Mucosa of stomach (tissue), 1 donor: ENCODE results near the gene PLG.
"Not testable (repeated sequence)": the region's sequence is repeated elsewhere in the genome, so short reads cannot be mapped to it uniquely, and the experiment has no call there.

Experiments
- H3K27me3 ChIP-seq: one replicate; pipeline ENCODE4 v1.7.0; 2013; ENCODE audit warnings: mild to moderate bottlenecking, low read length; ENCODE audit not compliant: control insufficient read depth, insufficient read depth
- H3K36me3 ChIP-seq: one replicate; pipeline ENCODE4 v1.7.0; 2013; ENCODE audit warnings: low read length; ENCODE audit not compliant: control insufficient read depth, insufficient read depth
- H3K4me1 ChIP-seq: one replicate; pipeline ENCODE4 v1.7.0; 2013; ENCODE audit warnings: mild to moderate bottlenecking, low read length; ENCODE audit not compliant: control insufficient read depth, insufficient read depth
- H3K4me3 ChIP-seq: one replicate; pipeline ENCODE4 v1.7.0; 2013; ENCODE audit warnings: low read length
- H3K9ac ChIP-seq: one replicate; pipeline ENCODE4 v1.7.0; 2013; ENCODE audit warnings: mild to moderate bottlenecking, low read length, moderate library complexity
- H3K9me3 ChIP-seq: one replicate; pipeline ENCODE4 v1.7.0; 2013; ENCODE audit warnings: mild to moderate bottlenecking, low read length, moderate library complexity; ENCODE audit not compliant: control insufficient read depth
- donor health status: Pancreatic carcinoma.

Gene PLG

GRCh38 chr6:160685101-160685761 is 16.8 kb upstream of the PLG start:
- not testable (repeated sequence) for H3K36me3 ChIP-seq, H3K27me3 ChIP-seq, H3K9ac ChIP-seq, H3K4me3 ChIP-seq, H3K9me3 ChIP-seq, H3K4me1 ChIP-seq

GRCh38 chr6:160685762-160686450 is 16.1 kb upstream of the PLG start:
- no peaks in the 10 kb centered on the region for H3K36me3 ChIP-seq
- H3K9ac ChIP-seq: no peak overlapping the region
- H3K4me3 ChIP-seq: no peak overlapping the region
- no peaks in the 10 kb centered on the region for H3K27me3 ChIP-seq
- H3K4me1 ChIP-seq: no peaks in the 10 kb centered on the region
- H3K9me3 ChIP-seq: no peaks in the 10 kb centered on the region

- Histone ChIP-seq H3K9me3 (no peaks in the 10 kb centered on the region), H3K4me3 (no peak overlapping the region), H3K36me3 (no peaks in the 10 kb centered on the region), H3K4me1 (no peaks in the 10 kb centered on the region), H3K9ac (no peak overlapping the region), H3K27me3 (no peaks in the 10 kb centered on the region)
Measured at GRCh38 chr6:160690458-160690857, 11.6 kb upstream of the PLG start.

- H3K27me3 ChIP-seq: no peaks in the 10 kb centered on the region
- no peaks in the 10 kb centered on the region for H3K4me1 ChIP-seq
- H3K4me3 ChIP-seq: no peak overlapping the region
- H3K9me3 ChIP-seq: no peaks in the 10 kb centered on the region
- H3K9ac ChIP-seq: no peak overlapping the region
- H3K36me3 ChIP-seq: no peaks in the 10 kb centered on the region
Measured at GRCh38 chr6:160691617-160692016, 10.4 kb upstream of the PLG start.

DNA sequence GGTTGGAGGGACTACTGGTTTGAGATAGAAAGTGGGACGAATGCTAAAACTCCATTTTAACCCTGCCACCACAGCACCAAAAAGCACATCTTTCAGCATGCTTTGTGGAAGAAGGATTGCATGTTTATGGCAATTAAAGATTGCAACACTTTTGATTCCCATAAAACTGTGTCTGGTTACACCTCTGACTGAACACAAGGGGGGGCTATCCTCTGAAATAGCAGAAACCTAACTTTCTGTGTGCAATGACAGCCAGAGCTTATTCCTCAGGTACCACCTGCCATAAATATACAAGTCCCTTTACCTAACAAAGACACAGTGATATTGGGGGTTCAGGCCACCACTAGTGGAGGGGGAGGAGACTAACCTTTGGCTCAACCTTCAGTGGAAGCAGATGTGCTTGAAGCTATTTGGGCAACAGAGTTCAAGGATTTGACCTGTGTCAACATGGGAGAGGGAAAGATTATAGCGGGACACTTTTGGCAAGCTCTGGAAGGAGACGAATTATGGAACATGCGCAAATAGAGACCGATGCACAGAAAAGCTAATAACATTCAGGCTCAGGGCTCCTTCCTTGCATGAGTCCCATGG is 9.6 kb upstream of the PLG start:
- no peaks in the 10 kb centered on the region for H3K36me3 ChIP-seq
- H3K9ac ChIP-seq: no peak overlapping the region
- H3K4me3 ChIP-seq: no peak overlapping the region
- no peaks in the 10 kb centered on the region for H3K4me1 ChIP-seq
- no peaks in the 10 kb centered on the region for H3K9me3 ChIP-seq
- no peaks in the 10 kb centered on the region for H3K27me3 ChIP-seq

GRCh38 chr6:160695025-160695424 is 7.0 kb upstream of the PLG start:
- H3K9me3 ChIP-seq, H3K9ac ChIP-seq, H3K4me3 ChIP-seq, H3K36me3 ChIP-seq, H3K4me1 ChIP-seq, H3K27me3 ChIP-seq: not testable (repeated sequence)

- not testable (repeated sequence) for H3K4me1 ChIP-seq, H3K27me3 ChIP-seq, H3K9me3 ChIP-seq, H3K36me3 ChIP-seq, H3K4me3 ChIP-seq, H3K9ac ChIP-seq
Measured at GRCh38 chr6:160695622-160696021, 6.4 kb upstream of the PLG start.

GRCh38 chr6:160696884-160697283 is 5.2 kb upstream of the PLG start:
- not testable (repeated sequence) for H3K36me3 ChIP-seq, H3K9ac ChIP-seq, H3K27me3 ChIP-seq, H3K9me3 ChIP-seq, H3K4me3 ChIP-seq, H3K4me1 ChIP-seq

DNA sequence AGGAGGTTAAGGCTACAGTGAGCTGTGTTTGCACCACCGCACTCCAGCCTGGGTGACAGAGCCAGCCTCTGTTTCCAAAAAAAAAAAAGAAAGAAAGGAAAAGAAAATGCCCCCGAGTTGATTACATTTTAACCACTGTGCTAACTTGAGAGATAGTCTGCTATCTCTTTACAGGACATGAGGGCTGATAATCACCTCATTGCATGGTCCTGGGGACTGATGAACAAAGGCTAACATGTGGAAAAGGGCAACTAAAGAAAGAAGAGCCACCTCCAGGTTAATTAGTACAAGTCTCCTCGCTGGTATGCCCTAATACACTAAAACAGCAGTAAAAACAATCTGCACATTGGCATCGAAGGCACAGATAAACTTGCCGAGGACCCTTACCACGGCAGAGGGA is 4.2 kb upstream of the PLG start:
- Histone ChIP-seq H3K4me3 (no peak overlapping the region), H3K36me3 (no peaks in the 10 kb centered on the region), H3K4me1 (no peaks in the 10 kb centered on the region), H3K9me3 (no peaks in the 10 kb centered on the region), H3K9ac (no peak overlapping the region), H3K27me3 (no peaks in the 10 kb centered on the region)

GRCh38 chr6:160704688-160705087 is 2.6 kb downstream of the PLG start:
- not testable (repeated sequence) for H3K36me3 ChIP-seq, H3K4me3 ChIP-seq, H3K9ac ChIP-seq, H3K4me1 ChIP-seq, H3K9me3 ChIP-seq, H3K27me3 ChIP-seq

- H3K4me3 ChIP-seq, H3K9ac ChIP-seq, H3K4me1 ChIP-seq, H3K27me3 ChIP-seq, H3K36me3 ChIP-seq, H3K9me3 ChIP-seq: not testable (repeated sequence)
Measured at GRCh38 chr6:160708993-160709392, 6.9 kb downstream of the PLG start.

GRCh38 chr6:160714731-160715316 is 12.8 kb downstream of the PLG start:
- no peak overlapping the region for H3K4me3 ChIP-seq

More at GRCh38 chr6:160714731-160715316, 12.8 kb downstream of the PLG start:
- Histone ChIP-seq H3K27me3 (no peaks in the 10 kb centered on the region), H3K9me3 (no peaks in the 10 kb centered on the region), H3K9ac (no peak overlapping the region), H3K4me1 (no peaks in the 10 kb centered on the region), H3K36me3 (no peaks in the 10 kb centered on the region)
